Head of caudate nucleus (tissue), 42 donors: ENCODE data around the gene PRSS50.
A peak's percentile ranks its signal among the peaks of the same experiment; 100 is the strongest.
"Not testable (repeated sequence)": the region's sequence is repeated elsewhere in the genome, so short reads cannot be mapped to it uniquely, and the experiment has no call there.

ENCODE experiments used
- DNase-seq, 42 donors: peaks; one replicate each; pipeline versions ENCODE4 v3.0.0 to v3.0.0-alpha.2; 2020 to 2021; ENCODE audit warnings: mixed read lengths in 7 of 42
- intact Hi-C: fragments of 100-400 bp; cut with DNase I; formaldehyde crosslinking; loops from one replicate; pipeline ENCODE4 v1.15.0; 2022

Gene PRSS50

DNA sequence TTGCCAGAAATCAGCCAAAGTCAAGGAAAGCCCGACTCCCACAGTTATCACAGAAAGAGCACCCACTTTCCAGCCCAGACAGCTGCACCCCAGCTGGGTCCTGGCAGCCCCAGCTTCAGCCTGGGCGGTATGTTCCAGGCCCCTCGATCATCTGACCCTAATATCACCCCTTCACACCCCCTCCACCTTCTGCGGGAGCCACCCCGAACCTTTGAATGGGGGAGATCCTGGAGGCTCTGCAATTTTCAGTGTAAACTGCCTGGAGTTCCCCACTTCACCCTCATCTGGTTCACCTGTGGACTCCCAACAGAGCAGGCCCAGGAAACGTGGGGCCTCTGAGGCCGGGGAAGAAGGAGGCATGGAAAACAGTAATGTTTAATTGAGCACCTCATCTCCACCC, 5.9 kb downstream of the PRSS50 start:
- intact Hi-C loops, result no loop called here
- DNase-seq, result peak in 1 of 42 donors; percentile 18

GRCh38 chr3:46711305-46711704, 6.4 kb downstream of the PRSS50 start:
- DNase-seq, result no peak
- intact Hi-C loops, result no loop called here

DNA sequence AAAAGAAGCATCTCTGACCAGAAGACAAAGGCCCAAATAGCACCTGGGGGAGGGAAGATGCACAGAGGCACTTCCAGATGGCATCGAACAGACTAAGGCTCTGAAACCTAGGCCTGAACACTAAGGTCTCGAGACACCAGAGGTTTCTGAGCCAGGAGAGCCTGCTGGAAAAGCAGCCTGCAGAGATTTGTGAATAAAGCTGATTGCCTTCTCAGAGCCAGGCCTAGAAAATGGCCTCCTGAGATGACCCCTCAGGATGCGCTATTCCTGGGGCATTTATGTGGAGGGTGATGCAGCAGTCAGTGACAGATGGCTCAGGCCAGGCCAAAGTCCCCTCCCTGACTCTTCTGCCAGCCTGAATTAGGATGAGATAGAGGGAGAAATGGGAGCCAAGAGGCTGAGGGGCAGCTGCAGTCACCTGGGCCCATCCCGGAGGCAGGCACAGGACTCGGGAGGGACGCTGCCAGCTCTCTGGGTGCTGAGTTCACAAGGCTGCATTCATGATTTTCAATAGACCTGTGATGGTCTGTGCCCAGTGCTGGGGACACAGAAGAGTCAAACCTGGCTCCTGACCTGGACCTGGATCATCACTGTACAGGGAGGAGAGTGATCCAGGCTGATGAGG, 6.9 kb downstream of the PRSS50 start:
- DNase-seq, result peak in 1 of 42 donors; percentile 10
- intact Hi-C loops, result no loop called here

DNA sequence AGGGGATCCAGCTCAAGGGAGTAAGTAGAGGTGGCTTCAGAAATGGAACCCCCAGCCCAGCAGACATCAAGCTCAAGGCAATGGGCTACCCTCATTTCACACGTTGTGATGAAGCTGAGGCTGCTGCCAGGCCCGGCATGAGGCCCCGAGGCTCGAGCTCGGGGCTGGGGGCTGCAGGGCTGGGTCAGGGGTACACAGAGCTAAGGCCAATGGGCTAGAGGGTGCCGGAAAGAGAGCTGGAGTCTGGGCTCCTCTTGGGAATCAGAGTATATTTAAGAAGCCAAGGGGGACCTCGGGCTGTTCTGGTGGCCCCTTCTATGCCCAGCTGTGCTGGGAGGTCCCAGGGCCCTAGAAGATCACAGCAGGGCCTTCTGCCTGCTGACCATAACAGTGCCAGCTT, 7.4 kb downstream of the PRSS50 start:
- intact Hi-C loops, result no loop called here
- peak in 1 of 42 donors; percentile 15 for DNase-seq

DNA sequence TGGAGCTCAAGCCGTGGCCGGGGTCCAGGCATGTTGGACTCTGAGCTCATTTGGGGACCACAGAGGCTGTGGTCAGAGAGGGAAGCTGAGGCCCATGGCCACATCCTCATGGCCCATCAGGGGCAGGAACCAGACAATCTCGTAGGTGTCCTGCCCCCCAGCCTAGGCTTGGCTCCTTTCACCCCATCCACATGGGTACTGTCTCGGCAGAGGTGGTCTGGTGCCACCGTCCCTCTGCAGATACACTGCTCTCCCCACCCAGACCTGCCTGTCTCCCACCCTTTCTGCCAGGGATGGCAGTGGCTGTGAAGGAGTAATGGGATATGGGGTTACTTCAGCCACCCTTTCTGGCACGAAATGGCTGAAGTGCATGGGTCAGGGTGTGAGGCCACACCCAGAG, 7.9 kb downstream of the PRSS50 start:
- intact Hi-C loops, result loop anchor here (5.0 to 10.0 kb wide), 3 partner anchors 155 to 605 kb away; partner anchors contain the start of gene MYL3
- DNase-seq, result peak in 1 of 42 donors; percentile 8

DNA sequence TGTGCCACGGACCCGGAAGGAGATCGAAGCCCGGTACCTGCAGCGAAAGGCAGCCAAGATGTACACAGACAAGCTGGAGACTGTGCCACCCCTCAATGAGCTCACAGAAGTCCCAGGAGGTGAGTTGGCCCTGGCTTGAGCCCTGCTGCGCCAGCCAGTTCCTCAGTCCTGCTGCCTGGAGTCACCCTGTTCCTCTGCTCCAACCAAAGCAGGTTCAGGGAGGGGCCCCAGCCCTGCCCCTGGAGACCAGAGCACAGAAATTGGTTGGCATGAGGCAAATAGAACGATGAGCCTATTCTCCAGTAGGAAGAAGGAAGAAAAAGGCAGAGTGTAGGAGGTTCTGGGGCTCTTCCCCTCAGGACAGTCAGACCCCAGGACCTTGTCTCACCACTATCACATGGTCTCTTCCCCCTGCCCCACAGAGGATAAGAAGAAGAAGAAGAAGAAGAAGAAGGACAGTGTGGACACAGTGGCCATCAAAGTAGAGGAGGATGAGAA, 8.5 kb downstream of the PRSS50 start:
- DNase-seq, result no peak
- intact Hi-C loops, result loop anchor here (5.0 to 10.0 kb wide), 3 partner anchors 156 to 606 kb away; partner anchors contain the start of gene MYL3

- DNase-seq, result peak in 1 of 42 donors; percentile 23
- intact Hi-C loops, result loop anchor here (5.0 to 10.0 kb wide), 3 partner anchors 156 to 606 kb away; partner anchors contain the start of gene MYL3
Observed at GRCh38 chr3:46708401-46709156, 9.1 kb downstream of the PRSS50 start.

GRCh38 chr3:46707601-46708011, 10.1 kb downstream of the PRSS50 start:
- DNase-seq, result no peak
- intact Hi-C loops, result loop anchor here (5.0 to 10.0 kb wide), 3 partner anchors 157 to 607 kb away; partner anchors contain the start of gene MYL3

DNA sequence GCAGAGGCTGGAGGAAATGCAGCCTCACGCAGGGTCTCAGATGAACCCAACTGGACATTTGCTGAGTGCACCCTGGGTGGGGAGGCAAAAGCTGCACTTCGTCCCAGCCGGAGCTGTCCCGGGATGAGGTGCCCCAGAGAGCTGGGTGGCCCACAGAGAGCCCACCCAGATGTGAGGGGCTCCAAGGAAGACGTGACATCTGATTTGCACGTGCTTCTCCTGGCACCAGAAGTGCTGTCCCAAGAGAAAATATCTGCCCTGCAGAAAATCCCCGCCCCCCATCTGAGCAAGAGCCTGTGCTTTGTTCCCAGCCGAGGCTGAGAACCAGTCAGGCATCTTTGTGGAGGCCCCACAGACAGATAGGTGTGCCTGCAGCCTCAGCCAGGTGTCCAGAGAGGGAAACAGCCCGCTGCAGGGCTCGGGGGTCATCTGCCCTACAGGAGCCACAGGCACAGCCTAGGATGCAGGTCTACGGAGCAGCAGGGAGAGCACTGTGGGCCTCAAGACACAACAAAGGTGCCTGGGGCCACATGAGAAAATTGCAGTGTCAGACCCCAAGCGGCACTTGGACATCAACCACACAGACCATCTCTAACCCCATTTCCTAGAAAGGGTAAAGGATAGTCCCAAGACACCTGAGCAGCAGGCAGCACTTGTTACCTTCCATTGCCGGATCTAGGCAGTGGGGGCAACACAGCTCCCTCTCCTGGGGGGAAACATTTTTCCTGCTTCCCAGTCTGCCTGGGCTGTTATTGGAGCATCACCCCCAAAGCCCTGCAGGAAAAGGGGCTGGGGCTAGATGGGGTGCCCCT, 10.7 kb downstream of the PRSS50 start:
- DNase-seq, result no peak
- intact Hi-C loops, result loop anchor here (5.0 to 10.0 kb wide), 3 partner anchors 158 to 608 kb away; partner anchors contain the start of gene MYL3

- DNase-seq, result no peak
- intact Hi-C loops, result loop anchor here (5.0 to 10.0 kb wide), 3 partner anchors 159 to 609 kb away; partner anchors contain the start of gene MYL3
Observed at GRCh38 chr3:46705751-46706552, 11.7 kb downstream of the PRSS50 start.

DNA sequence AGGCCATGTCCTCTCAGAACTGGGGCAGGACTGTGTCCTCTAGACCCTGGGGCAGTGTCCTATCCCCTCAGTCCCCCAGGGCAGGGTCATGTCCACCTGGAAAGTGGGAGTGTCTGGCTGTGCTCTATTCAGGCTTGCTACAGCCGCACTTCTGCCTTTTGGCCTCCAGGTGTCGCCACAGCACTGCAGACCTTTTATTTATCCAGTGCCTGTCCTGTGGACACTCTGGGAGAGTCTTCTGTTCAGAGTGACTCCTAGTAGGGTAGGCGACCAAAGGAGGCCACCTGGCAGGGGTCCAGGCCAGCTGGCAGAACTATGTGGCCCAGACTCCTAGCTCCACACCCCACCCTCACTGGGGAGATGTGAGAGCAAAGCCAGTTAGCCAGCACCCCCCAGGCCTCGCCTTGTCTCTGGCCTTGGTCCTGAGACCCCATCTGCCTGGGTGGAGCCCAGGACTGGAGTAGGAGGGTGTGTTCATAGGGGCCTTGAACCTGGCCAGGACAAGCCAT, 12.6 kb downstream of the PRSS50 start:
- intact Hi-C loops, result loop anchor here (5.0 to 10.0 kb wide), 3 partner anchors 160 to 610 kb away; partner anchors contain the start of gene MYL3
- peak; percentile 41 to 91 (median 78) for DNase-seq

GRCh38 chr3:46704346-46704745, 13.3 kb downstream of the PRSS50 start:
- not testable (repeated sequence) for DNase-seq
- intact Hi-C loops, result loop anchor here (10.0 kb wide), 2 partner anchors 160 to 610 kb away; partner anchors contain the start of gene MYL3

DNA sequence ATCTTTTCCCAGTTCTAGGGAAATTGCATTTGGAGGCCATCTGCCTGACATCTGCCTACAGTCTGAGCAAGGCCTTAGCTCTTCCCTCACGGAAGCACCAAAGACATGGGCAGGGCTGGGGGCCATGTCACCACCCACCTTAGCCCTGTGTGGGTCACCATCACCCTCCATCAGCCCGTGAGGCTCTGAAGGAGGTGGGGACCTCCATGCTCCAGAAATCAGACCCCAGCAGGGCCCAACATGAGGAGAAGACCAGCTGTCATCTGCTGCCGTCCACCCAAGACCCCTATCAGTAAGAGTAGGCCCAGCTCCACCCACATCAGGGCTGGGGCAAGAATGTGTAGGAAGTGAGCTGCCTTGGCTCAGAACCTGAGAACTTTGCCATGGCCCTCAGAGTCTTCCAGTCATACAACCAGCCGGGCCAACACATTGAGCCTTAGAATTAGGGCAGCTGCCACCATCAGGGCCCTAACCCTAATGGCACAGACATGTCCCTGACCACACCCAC, 14.6 kb downstream of the PRSS50 start:
- intact Hi-C loops, result loop anchor here (10.0 kb wide), 2 partner anchors 162 to 612 kb away; partner anchors contain the start of gene MYL3

DNA sequence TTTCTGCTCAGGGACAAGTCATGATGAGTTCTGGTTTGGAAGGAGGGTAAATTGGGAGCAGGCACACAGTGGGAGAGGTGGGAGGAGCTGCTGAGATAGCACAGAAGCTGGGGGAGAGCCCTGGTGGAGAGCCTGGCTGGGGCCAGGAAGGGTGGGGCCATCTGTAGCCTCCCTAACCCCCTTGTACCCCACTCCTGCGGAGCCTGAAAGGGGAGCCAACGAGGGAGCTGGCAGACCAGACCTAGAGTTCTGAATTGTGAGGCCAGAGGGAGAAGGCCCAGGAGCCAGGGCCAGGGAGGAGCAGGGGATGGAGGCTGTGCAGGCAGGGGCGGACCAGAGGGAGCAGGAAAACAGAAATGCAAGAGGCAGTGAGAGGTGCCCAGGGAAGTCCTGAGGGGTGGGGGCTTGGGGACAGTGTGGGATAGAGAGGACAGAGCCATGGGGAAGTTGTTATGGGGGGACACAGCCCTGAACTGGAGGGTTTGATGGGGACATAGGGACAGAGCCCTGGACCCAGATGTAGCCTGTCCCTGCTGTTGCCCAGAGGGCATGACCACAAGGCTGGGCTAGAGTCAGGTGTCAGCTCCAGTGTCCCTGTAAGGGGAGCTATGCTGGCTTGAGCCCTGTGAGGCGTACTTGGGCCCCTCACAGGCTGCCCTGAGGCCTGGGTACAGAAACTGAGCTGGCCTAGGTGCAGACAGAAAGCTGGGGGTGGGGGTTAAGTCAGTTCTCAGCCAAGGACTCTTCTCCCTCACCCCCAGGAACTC, 15.2 kb downstream of the PRSS50 start:
- DNase-seq, result peak in 1 of 42 donors; percentile 34
- intact Hi-C loops, result loop anchor here (10.0 kb wide), 2 partner anchors 162 to 612 kb away; partner anchors contain the start of gene MYL3

More for the DNA sequence above, 14.6 kb downstream of the PRSS50 start:
- DNase-seq, result no peak

- intact Hi-C loops, result loop anchor here (10.0 kb wide), 2 partner anchors 163 to 613 kb away; partner anchors contain the start of gene MYL3
- peak in 8 of 42 donors; percentile 11 to 52 (median 34) for DNase-seq
Observed at GRCh38 chr3:46701181-46701939, 16.3 kb downstream of the PRSS50 start, which contains the start of gene TMIE. Gene TMIE, plus strand, starts transcription at chr3:46701392. Its CDS starts 96 bp downstream, at chr3:46701488.

- intact Hi-C loops, result loop anchor here (10.0 kb wide), 2 partner anchors 164 to 614 kb away; partner anchors contain the start of gene MYL3
- peak in 36 of 42 donors; percentile 5 to 69 (median 48) for DNase-seq
Observed at GRCh38 chr3:46700772-46701171, 16.9 kb downstream of the PRSS50 start.
